GDM1 (cell line): ENCODE data around the gene ATG4B.
"Not testable (repeated sequence)": the region's sequence is repeated elsewhere in the genome, so short reads cannot be mapped to it uniquely, and the experiment has no call there.

Experiments
- DNase-seq: peaks from one replicate; lab custom pipeline; 2025; lab: John Stamatoyannopoulos, UW

Gene ATG4B

GRCh38 chr2:241640165-241640795, 2.8 kb downstream of the ATG4B start:
- no peak for DNase-seq

DNA sequence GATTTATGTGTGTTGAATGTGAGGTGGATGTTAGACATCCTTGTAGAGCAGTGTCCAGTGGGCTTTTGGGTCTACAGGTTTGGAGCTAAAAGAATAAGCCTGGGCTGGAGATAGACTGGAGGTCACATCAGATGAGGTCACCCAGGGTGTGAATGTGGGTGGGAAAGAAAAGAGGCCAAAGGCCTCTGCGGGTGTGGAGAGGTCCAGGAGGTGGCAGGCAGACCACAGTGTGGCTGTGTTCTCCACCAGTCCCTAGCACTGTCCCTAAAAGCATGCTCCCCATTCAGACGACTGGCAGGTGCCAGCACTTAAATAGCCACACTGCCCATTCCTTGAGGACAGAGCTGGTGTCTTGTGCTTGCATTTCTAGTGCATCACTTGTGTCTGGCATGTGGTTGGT, 4.1 kb downstream of the ATG4B start:
- DNase-seq, result no peak

DNA sequence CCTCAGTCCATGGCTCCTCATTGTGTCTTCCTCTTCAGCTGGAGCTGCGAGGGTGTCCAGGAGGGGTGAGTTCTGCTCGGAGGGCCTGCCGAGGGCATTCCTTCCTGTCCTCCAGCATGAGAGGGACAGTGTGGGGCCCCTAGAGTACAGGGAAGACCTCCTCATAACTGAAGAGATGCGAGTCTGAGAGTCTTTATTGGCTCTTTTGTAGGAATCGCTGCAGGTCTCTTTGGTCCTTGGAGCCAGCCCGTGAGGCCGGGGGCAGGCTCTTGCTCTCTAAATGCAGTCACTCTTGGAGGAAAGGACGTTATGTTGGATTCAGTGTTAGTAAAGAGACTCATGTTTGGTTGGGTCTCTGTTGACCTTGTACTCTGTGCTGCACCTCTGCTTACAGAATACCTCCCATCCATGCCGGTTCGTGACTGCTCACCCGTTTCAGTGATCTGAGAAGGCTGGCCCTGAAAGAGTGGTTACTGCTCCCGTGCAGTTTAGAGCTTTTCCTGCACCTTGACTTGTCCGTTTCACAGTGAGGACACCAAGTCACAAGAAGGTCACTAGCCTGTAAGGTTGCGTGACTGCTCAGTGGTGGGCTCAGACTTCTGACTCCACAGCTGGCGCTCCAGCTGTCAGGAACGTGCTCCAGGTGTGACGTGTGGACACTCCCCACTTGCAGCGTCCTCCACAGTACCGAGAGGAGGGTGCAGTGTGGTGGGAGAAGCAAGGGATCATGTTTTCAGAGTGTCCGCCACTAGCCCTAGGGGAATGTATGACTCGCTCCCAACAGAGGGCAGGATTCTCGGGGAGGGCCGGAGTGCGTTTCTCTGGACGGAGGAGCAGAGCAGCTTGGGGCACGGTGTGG, 7.8 kb downstream of the ATG4B start:
- no peak for DNase-seq

DNA sequence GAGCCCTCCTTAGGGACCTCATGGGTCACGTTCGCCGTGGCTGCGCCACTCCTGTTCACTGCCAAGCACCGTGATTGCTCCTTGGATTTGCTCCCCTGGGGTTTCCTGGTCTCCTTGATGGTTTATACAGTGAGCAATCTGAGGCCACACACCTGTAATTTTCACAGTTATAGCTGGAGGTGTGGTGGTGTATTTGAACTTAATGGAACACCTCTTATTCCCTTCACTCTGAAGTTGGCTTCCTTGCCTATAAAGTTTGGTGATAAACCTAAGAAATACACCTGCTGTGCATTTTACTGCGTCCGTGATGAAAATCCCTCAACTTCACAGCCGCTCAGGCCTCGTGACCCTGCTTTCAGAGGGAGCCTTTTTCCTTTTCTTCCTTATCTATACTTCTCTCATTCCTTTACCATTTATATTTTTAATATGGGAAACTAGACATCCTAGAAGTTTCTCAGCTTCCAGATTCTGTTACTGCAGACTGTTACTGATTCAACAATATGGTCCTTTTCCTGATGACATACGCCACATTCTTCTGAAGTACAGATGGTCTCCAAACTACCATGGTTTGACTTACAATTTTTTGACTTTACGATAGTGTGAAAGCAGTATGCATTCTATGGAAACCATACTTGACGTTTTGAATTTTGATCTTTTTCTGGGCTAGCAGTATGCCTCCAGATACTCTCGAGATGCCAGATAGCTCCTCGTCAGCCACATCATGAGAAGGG, 8.6 kb downstream of the ATG4B start:
- no peak for DNase-seq

DNA sequence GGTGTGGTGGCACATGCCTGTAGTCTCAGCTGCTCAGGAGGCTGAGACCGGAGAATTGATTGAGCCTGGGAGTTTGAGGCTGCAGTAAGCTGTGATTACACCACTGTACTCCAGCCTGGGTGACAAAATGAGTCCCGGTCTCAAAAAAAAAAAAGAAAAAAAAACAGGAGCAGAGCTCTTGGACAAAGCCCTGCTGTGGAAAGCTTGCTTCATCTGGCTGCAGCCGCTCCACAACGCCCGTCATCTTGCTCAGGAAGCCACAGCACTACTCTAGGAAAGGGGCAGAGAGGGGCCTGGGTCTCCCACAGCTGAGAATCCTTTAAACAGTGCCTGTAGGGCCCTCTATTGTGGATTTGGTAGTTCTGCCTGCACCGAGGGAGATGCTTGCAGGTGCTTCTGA, 11.0 kb downstream of the ATG4B start:
- no peak for DNase-seq

- no peak for DNase-seq
Observed at GRCh38 chr2:241649404-241649803, 11.9 kb downstream of the ATG4B start.

DNA sequence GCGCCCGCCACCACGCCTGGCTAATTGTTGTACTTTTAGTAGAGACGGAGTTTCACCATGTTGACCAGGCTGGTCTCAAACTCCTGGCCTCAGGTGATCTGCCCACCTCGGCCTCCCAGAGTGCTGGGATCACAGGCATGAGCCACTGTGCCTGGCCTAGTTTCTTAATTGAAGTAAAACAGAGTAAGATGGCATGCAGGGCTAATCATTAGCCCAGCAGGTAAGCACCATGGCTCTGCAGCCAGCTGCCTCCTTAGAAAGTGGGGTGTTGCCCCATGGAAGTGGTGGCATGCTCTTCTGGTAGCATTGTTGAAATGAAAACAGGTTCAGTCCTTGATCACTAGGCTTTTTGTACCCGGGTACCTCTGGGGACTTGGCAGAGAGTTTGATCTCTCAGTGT, 12.4 kb downstream of the ATG4B start:
- no peak for DNase-seq

DNA sequence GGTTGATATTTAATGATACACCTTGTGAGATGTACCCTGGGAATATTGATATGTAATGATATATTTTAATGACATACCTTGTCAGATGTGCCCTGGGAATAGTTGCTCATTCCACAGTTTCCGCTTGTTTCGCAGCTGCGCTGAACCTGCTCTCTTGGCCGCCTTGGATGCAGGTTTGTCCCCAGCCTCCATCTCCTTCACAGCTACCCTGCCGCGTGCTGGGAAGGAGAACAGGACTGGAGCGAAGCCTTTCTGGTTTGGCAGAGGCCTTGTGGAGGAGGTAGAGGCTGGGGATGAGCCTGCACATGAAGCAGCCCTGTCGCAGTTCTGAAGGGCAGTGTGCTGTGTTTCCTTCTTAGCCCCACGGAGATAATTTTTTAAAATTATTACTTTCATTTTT, 14.6 kb downstream of the ATG4B start:
- no peak for DNase-seq

DNA sequence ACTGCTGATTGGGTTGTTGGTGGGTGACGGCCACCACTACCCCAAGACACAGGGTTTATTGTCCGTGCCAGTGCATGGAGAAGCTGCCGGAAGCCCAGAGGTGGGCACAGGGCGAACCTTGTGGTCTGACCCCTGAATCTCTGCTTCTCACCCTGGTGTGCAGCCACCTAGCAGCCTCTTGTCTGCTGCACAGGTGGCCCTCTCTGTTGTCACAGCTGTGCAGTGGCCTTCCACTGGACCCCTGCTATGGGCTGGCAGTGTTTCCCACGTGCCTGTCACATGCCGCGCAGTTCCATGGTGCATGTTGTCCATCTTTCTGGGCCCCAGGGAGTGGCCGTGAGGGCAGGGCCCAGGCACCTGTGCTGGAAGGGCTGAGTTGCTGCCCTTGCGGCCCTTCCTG, 15.2 kb downstream of the ATG4B start:
- no peak for DNase-seq

DNA sequence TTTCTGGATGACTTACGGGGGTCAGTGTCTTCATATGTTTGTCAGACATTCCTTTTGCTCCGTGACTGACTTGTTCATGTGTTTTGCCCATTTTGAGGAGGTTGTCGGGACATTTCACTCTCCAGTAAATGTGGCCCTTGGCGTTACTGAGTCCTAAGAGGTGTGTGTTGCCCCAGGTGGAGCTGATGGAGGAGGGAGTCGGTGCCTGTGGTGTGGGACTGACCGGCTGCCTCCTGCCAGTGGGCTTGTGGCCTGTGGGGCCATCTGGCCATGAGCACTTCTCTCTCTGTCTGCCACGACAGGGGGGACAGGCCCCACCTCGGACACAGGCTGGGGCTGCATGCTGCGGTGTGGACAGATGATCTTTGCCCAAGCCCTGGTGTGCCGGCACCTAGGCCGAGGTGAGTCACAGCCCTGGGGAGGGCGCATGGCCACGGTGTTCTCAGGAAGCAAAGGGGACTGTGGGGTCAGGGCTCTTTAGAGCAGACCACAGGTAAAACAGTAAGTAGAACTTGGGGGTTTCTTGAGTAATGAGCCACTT, 15.8 kb downstream of the ATG4B start:
- DNase-seq, result no peak

DNA sequence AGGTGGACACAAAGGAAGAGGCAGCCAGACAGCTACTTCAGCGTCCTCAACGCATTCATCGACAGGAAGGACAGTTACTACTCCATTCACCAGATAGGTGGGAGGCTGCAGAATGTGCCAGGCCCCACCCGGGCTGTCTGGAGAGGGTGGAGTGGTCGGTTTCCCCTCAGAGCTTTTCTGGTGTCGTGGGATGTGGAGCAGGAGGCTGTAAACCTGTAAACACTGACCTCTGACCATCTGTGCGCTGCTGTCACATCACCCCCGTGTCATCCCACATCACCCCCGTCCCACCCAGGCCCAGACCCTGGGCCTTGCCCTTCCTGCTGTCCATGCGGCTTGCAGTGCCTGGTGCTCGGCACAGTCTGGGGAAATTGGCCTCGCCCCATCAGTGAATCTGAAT, 17.1 kb downstream of the ATG4B start:
- no peak for DNase-seq

DNA sequence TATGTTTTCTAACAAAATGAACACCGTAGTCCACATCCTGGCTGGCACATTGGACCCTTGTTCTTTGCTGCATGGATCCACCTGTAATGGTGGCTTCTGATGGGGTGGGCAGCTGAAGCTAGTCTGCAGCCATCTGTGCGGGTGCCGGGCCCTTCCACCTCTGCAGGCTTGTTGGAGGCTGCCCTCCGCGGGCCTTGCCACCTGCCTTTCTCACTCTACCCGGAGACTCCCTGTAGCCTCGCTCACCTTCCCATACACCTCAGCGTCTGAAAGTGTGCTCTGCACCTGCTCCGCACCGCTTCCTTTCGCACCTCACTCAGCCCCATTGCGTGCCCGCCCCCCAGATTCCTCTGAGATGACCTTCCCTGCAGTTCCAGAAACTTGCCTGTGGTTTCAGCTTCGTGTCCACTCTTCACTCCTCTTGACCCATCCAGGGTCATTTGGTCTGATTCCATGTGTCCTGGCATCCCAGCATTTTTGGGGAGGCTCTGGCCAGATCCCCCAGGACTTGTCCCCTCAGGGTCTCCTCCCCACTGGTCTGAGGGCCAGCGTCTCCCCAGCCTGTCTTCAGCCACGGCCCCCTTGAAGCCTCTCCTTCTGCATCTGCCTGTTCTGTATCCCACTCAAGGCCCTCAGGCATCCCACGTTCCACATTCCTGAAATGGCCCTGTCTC, 18.2 kb downstream of the ATG4B start:
- DNase-seq, result no peak

GRCh38 chr2:241656190-241656741, 18.8 kb downstream of the ATG4B start:
- DNase-seq, result no peak

DNA sequence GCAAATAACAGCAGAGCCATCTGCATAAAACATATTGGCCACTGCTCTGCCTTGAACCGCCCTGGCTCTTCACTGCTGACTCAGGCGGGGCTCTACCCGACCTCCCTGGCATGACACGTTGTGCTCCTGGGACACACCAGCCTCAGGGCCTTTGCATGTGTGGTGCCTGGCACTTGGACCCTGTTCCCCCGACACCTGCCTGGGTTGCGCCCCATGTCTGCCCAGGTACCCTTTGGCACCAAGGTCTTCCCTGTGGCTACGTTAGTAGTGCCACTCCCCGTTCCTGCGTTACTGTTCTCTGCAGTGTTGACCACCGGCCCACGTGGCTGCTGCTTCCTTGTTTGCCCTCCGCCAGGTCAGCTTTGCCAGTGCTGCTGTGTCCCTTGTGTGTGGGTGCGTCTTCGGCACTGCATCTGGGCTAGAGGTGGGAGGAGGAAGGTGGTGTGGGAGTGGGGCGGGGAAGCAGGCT, 20.3 kb downstream of the ATG4B start:
- no peak for DNase-seq

DNA sequence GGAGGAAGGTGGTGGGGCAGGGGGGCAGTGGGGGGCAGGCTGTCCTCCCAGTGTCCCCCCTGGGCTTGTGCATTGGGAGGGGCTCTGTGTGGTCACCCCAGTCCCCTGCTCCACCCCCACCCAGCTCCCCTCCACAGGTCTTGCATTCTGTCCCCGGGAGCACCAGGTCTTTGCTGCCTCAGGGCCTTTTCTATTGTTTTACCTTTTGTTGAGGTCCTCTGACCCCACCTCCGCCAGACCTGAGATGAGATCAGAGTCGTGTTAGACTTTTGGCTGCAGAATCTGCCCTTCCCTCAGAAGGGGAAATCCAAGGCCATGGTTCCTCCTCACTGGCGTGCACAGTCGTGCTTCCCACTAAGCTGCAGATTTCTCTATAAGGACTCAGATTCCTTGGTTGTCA, 20.8 kb downstream of the ATG4B start:
- no peak for DNase-seq

GRCh38 chr2:241659150-241659739, 21.8 kb downstream of the ATG4B start:
- DNase-seq, result no peak

DNA sequence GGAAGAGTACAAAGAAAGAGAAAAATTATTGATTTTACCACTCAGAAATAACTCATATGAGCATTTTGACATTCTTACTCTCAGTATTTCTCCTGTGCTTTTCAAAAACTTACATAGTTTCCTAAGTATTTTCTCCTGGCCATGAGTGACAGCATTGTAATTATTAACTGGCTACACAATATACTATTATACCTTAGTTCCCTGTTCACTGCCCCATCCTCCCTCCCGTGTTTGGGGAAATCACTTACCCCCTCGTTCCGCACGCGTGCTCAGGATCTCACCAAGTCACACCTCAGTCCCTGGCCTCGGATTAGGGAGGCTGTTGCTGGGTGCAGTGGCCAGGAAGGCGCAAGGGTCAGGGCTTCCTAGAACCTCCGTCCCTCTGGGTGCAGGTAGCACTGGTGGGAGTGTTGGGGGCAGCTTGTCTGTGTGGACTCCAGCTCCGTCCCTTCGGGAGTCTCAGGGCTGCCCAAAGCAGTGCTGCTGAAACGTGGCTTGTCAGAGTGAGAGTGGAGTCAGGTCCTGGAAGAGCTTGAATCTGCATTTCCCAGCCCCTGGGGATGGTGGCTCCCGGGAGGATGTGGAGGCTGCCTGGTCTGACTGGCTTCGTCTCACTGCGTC, 23.2 kb downstream of the ATG4B start:
- no peak for DNase-seq

- DNase-seq, result not testable (repeated sequence)
Observed at GRCh38 chr2:241662731-241663130, 25.2 kb downstream of the ATG4B start.

DNA sequence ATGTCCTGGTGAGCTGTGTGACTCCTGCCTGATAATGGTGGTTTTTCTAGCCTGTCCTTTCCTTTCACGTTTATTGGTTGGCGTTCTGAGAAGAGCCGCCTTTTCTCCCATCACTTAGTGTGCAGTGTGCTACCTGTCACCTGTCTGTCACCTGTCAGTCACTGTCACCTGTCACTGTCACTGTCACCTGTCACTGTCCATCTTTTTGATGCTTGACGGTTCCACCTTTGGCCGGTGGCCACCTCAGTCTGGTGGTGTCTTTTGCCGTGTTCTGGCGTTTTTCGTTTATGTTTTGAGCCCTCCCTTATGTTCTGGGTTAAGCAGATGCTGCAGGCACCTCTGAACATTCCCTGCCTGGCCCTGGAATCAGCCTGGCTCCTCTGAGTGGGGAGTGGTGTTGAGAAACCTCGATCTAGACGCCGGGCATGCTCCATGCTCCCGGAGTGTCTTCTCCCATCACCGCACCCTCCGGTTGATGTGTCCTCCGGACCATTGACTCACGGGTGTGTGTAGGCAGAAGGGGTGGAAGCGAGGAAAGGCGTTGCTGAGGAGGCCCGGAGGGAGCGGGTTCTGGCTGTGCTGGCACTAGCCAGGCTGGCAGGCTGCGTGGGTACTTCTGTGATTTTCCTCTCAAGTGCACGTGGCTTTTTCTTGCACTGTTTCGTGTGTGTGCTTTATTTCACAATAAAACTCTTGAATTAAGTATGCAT, 28.4 kb downstream of the ATG4B start:
- DNase-seq, result no peak
